BLaER1 treated with 17β-estradiol and CSF1 and Interleukin-3, amounts not matched to agents 10 nM and 100 nM (cell line): Measurements from ENCODE around the gene ZMYND8.
"Not testable (repeated sequence)": the region's sequence is repeated elsewhere in the genome, so short reads cannot be mapped to it uniquely, and the experiment has no call there.

Source experiments
- H3K27ac ChIP-seq, 11 experiments: shearing (Covaris generic); formaldehyde crosslinking; 2 replicates each; pipeline ENCODE4 v1.8.1; 2022
- H3K27me3 ChIP-seq, 11 experiments: shearing (Covaris generic); formaldehyde crosslinking; 2 replicates each; pipeline ENCODE4 v1.8.1; 2022
- H3K36me3 ChIP-seq, 11 experiments: shearing (Covaris generic); formaldehyde crosslinking; 2 replicates each; pipeline ENCODE4 v1.8.1; 2022
- H3K4me1 ChIP-seq, 10 experiments: shearing (Covaris generic); formaldehyde crosslinking; 2 replicates each; pipeline ENCODE4 v1.8.1; 2022
- H3K4me2 ChIP-seq, 11 experiments: shearing (Covaris generic); formaldehyde crosslinking; 2 replicates each; pipeline ENCODE4 v1.8.1; 2022
- H3K4me3 ChIP-seq, 10 experiments: shearing (Covaris generic); formaldehyde crosslinking; 2 replicates each; pipeline ENCODE4 v1.8.1; 2022
- H3K9ac ChIP-seq, 11 experiments: shearing (Covaris generic); formaldehyde crosslinking; 2 replicates each; pipeline ENCODE4 v1.8.1; 2022
- H3K9me3 ChIP-seq, 11 experiments: shearing (Covaris generic); formaldehyde crosslinking; replicated peaks in 1 of 11; 2 replicates each; pipeline ENCODE4 v1.8.1; 2022
- H4K20me1 ChIP-seq, 11 experiments: shearing (Covaris generic); formaldehyde crosslinking; 2 replicates each; pipeline ENCODE4 v1.8.1; 2022
- Cebpa-rat ChIP-seq, 11 experiments: shearing (Covaris generic); IDR thresholded peaks; 2 replicates each; pipeline ENCODE4 v1.8.1; 2022

The ZMYND8 gene

DNA sequence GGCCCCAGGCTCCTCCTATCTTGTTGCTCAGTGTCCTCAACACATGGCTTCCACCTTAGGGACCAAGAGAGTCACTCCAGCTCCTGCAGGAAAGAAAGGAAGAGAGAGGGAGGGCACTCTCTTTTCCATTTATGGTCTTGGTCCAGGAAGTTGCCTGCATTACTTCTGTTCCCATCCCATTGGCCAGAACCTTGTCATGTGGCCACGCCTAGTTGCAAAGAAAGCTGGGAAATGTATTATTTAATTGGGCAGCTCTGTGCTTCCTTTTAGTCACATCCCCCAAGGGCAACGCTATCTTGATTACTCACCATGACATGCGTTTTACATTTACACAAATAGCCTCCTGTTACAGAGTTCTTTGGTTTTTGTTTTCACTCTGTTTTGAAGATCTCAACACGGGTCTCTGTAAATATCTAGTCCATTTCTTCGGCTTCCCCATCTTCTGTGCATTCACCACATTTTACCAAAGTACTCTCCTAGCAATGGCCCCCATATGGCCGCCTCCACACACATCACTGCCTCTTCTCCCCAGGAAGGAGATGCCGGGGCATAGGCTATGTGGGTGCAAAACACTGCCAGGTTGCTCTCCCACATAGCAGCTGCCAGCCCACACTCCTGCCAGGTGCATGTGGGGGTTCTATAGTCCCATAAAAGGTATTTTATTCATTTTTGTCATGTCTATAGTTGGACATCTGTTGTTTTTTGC lies 35.7 kb upstream of the ZMYND8 start:
- H3K27ac ChIP-seq: peak overlapping the region in 10 of 11 experiments; percentile 47 to 91 (median 72); a peak in 20 of 22 replicates
- peaks cover 10 to 25% (median 16%) of the 10 kb centered on the region in 11 experiments; a peak in 20 of 22 replicates for H3K9me3 ChIP-seq
- peaks cover 9 to 43% (median 21%) of the 10 kb centered on the region in 10 experiments; a peak in 19 of 20 replicates for H3K4me1 ChIP-seq
- peak overlapping the region; percentile 2 to 82 (median 40); a peak in 18 of 22 replicates for H3K4me2 ChIP-seq
- H3K36me3 ChIP-seq: no peaks in the 10 kb centered on the region
- no peaks in the 10 kb centered on the region for H4K20me1 ChIP-seq
- H3K27me3 ChIP-seq: no peaks in the 10 kb centered on the region
- no peak for TF ChIP-seq Cebpa-rat (IDR thresholded peaks at IDR 0.05)
- peak overlapping the region in 1 of 10 experiments; percentile 47; a peak in 1 of 20 replicates for H3K4me3 ChIP-seq
- H3K9ac ChIP-seq: peak overlapping the region in 7 of 11 experiments; percentile 8 to 71 (median 47); a peak in 11 of 22 replicates

DNA sequence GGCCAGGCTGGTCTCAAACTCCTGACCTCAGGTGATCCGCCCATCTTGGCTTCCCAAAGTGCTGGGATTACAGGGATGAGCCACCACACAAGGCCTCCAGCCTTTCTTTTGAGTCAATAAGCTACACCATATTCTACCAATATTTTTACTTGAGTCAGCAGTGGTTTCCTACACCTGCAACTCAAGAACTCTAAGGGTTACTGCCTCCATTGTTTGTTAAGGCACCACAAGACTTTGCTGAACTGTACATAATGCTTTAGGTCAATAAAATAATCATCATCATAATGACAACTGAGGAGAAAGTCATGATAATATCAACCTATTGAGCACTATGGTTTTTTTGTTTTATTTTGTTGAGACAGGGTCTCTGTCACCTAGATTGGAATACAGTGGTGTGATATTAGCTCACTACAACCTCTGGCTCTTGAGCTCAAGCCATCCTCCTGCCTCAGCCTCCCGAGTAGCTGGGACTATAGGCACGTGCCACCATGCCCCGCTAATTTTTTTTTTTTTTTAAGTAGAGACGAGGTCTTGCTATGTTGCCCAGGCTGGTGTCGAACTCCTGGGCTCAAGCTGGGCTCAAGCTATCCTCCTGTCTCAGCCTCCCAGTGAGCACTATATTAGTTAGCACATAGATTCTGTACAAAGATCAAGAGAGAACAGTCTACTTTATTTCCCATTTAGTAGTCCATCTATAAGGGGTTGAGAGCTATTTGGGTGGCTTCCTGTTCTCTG lies 34.9 kb upstream of the ZMYND8 start:
- Histone ChIP-seq H3K4me3 (peak overlapping the region in 1 of 10 experiments; percentile 47; a peak in 1 of 20 replicates), H4K20me1 (no peaks in the 10 kb centered on the region), H3K4me2 (peak overlapping the region; percentile 2 to 82 (median 40); a peak in 16 of 22 replicates), H3K4me1 (peaks cover 9 to 43% (median 21%) of the 10 kb centered on the region in 10 experiments; a peak in 19 of 20 replicates), H3K9ac (peak overlapping the region in 2 of 11 experiments; percentile 37 to 62; a peak in 4 of 22 replicates), H3K27ac (peak overlapping the region in 10 of 11 experiments; percentile 38 to 91 (median 72); a peak in 19 of 22 replicates), H3K27me3 (no peaks in the 10 kb centered on the region), H3K36me3 (no peaks in the 10 kb centered on the region), H3K9me3 (peaks cover 10 to 25% (median 16%) of the 10 kb centered on the region in 11 experiments; a peak in 20 of 22 replicates)
- no peak for TF ChIP-seq Cebpa-rat (IDR thresholded peaks at IDR 0.05)

DNA sequence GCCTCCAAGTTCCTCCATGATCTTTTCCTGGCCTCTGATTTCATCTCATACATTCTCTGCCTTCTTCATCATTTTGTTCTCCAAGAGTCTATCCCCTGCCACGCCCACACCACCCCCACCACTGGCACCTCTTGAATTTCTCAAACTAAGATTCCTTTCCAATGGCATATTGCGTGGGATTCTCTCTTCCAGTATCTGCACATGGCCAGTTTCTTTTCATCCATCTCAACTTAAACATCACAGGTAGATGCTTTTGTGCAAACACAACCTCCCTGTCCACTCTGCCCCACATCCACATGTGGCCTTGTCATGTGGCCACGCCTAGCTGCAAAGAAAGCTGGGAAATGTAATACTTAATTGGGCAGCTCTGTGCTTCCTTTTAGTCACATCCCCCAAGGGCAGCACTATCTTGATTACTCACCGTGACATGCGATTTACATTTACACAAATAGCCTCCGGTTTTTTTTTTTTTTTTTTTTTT lies 33.4 kb upstream of the ZMYND8 start:
- H3K4me1 ChIP-seq: peaks cover 9 to 43% (median 21%) of the 10 kb centered on the region in 10 experiments; a peak in 19 of 20 replicates
- no peaks in the 10 kb centered on the region for H3K27me3 ChIP-seq
- peak overlapping the region in 6 of 11 experiments; percentile 3 to 47 (median 25); a peak in 7 of 22 replicates for H3K4me2 ChIP-seq

DNA sequence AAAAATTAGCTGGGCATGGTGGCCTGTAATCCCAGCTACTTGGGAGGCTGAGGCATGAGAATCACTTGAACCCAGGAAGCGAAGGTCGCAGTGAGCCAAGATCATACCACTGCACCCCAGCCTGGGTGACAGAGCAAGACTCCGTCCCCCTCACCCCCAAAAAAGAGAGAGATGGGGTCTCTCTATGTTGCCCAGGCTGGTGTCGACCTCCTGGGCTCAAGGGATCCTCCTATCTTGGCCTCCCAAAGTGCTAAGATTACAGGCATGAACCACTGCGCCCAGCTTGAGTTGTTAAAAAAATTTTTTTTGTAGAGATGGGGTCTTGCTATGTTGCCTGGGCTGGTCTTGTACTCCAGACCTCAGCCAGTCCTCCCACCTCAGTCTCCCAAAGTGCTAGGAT lies 29.5 kb upstream of the ZMYND8 start:
- peaks cover 8 to 29% (median 12%) of the 10 kb centered on the region in 10 experiments; a peak in 17 of 20 replicates for H3K4me1 ChIP-seq
- H3K9me3 ChIP-seq: peaks cover 2 to 12% (median 6%) of the 10 kb centered on the region in 11 experiments; a peak in 20 of 22 replicates
- not testable (repeated sequence) for H3K36me3 ChIP-seq, H3K27ac ChIP-seq, H3K4me3 ChIP-seq, H3K27me3 ChIP-seq, H3K4me2 ChIP-seq, H3K9ac ChIP-seq, H4K20me1 ChIP-seq

More for the DNA sequence above, 33.4 kb upstream of the ZMYND8 start:
- Histone ChIP-seq H4K20me1 (no peaks in the 10 kb centered on the region), H3K4me3 (no peak overlapping the region), H3K9ac (no peak overlapping the region; a peak in 1 of 22 replicates), H3K9me3 (peaks cover 10 to 25% (median 16%) of the 10 kb centered on the region in 11 experiments; a peak in 20 of 22 replicates), H3K36me3 (no peaks in the 10 kb centered on the region), H3K27ac (peak overlapping the region in 5 of 11 experiments; percentile 4 to 89 (median 45); a peak in 7 of 22 replicates)
- TF ChIP-seq Cebpa-rat (IDR thresholded peaks at IDR 0.05): no peak

DNA sequence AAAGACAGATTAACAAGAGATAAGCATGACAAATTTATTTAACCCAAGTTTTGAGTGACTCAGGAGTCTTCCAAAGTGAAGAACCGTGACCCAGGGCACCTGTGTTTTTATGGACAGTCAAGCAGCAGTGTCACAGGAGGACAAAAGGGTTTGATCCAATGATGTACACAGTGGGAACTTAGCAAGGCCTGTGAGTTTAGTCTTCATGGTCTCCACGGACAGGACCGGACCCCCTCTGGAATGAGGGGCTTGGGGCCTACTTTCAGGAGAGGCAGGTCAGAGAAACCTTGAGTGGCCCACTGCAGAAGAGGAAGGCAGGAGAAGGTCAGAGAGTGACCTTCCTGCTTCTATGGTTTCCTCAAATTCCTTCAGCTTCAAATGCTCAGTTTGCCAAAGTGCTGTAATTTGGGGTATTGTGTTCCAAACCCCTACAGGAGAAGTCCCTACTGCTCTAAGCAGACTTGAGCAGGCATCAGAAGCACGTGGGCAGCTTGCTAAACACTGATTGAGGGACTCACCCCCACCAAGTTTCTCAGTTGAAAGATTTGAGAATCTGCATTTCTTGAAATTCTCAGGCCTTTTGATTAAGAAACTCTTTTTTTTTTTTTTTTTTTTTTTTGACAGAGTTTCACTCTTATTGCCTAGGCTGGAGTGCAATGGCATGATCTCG lies 26.4 kb upstream of the ZMYND8 start:
- Histone ChIP-seq H3K27ac (no peak overlapping the region), H3K27me3 (no peaks in the 10 kb centered on the region), H3K9ac (no peak overlapping the region), H3K4me3 (no peak overlapping the region), H3K9me3 (no peaks in the 10 kb centered on the region; a peak in 1 of 22 replicates), H3K36me3 (no peaks in the 10 kb centered on the region), H4K20me1 (no peaks in the 10 kb centered on the region), H3K4me1 (peaks cover 12 to 32% (median 22%) of the 10 kb centered on the region in 10 experiments; a peak in 18 of 20 replicates), H3K4me2 (peak overlapping the region in 2 of 11 experiments; percentile 2 to 33; a peak in 2 of 22 replicates)
- no peak for TF ChIP-seq Cebpa-rat (IDR thresholded peaks at IDR 0.05)

DNA sequence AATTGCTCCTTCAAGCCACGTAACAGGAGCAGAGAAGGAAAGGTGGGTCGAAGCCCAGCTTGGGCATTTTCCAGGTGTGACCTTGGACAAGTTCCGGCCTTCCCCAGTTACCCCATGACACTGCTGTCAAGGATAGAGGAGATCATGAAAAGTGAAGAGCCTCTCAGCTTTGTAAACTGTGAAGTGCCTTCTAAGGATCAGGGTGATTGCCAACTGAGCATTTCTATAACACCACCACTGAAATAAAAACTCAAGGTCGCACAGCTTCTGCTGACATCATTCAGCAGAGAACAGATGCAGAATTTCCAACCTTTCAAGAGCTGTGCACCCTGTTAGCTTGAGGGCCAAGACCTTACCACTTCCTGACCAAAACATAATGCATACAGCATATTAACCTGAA lies 24.0 kb upstream of the ZMYND8 start:
- Histone ChIP-seq H3K4me3 (no peak overlapping the region), H3K27ac (no peak overlapping the region), H3K27me3 (no peaks in the 10 kb centered on the region), H3K36me3 (no peaks in the 10 kb centered on the region), H3K4me2 (no peak overlapping the region), H3K4me1 (peaks cover 12 to 41% (median 28%) of the 10 kb centered on the region in 10 experiments; a peak in 18 of 20 replicates), H3K9ac (no peak overlapping the region), H4K20me1 (no peaks in the 10 kb centered on the region), H3K9me3 (no peaks in the 10 kb centered on the region)
- no peak for TF ChIP-seq Cebpa-rat (IDR thresholded peaks at IDR 0.05)

DNA sequence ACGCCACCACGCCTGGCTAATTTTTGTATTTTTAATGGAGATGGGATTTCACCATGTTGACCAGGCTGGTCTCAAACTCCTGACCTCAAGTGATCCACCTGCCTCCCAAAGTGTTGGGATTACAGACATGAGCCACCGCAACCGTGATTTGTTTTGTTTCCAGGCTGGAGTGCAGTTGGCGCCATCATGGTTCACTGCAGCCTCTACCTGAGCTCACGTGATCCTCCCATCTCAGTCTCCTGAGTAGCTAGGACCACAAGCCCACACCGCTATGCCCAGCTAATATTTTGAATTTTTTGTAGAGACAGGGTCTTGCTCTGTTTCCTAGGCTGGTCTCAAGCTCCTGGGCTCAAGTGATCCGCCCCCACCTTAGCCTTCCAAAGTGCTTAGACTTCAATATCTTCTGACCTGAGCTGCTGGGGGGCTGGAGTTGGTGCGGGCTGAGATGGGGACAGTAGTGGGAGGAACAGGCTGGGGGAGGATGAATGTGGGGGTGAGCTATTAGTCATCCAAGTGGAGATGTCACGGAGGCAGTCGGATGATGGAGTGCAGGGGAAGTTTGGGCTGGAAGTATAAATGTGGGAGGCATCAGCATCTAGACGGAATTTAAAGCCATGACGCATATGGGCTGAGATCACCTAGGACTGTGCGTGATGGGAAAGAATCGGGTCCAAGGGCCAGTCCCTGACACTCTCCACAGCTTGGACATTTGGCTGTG lies 23.1 kb upstream of the ZMYND8 start:
- Histone ChIP-seq H3K27me3 (no peaks in the 10 kb centered on the region), H3K4me2 (peak overlapping the region in 4 of 11 experiments; percentile 6 to 53 (median 30); a peak in 7 of 22 replicates), H3K9me3 (no peaks in the 10 kb centered on the region), H3K9ac (no peak overlapping the region), H3K4me1 (peaks cover 12 to 41% (median 28%) of the 10 kb centered on the region in 10 experiments; a peak in 18 of 20 replicates), H3K27ac (no peak overlapping the region), H4K20me1 (no peaks in the 10 kb centered on the region), H3K36me3 (no peaks in the 10 kb centered on the region), H3K4me3 (no peak overlapping the region)
- no peak for TF ChIP-seq Cebpa-rat (IDR thresholded peaks at IDR 0.05)
